Nephron progenitor cell (in vitro differentiated cells): ENCODE data around the gene ENO3.

ENCODE experiments used
- DNase-seq: peaks from one replicate; pipeline ENCODE4 v3.0.0; 2021
- H3K27ac Mint-ChIP-seq: 2 replicates; pipeline ENCODE4 v1.8.0; 2021; ENCODE audit warnings: mild to moderate bottlenecking, moderate library complexity, mixed read lengths
- H3K27me3 Mint-ChIP-seq: 2 replicates; pipeline ENCODE4 v1.8.0; 2021; ENCODE audit warnings: mild to moderate bottlenecking, low read depth, mixed read lengths; ENCODE audit not compliant: poor library complexity
- H3K36me3 Mint-ChIP-seq: 2 replicates; pipeline ENCODE4 v1.8.0; 2021; ENCODE audit warnings: low read depth, mixed read lengths
- H3K4me1 Mint-ChIP-seq: 2 replicates; pipeline ENCODE4 v1.8.0; 2021; ENCODE audit warnings: mixed read lengths
- H3K4me3 Mint-ChIP-seq: 2 replicates; pipeline ENCODE4 v1.8.0; 2021; ENCODE audit warnings: mild to moderate bottlenecking, moderate library complexity, mixed read lengths
- H3K9me3 Mint-ChIP-seq: 2 replicates; pipeline ENCODE4 v1.8.0; 2021; ENCODE audit warnings: mild to moderate bottlenecking, moderate library complexity, mixed read lengths
- TF ChIP-seq, protein P1 (sequence below): fragments of 200-600 bp; sonication (generic); IDR thresholded peaks from 2 replicates; pipeline ENCODE4 v1.5.0; 2021; ENCODE audit warnings: antibody characterized with exemption

Gene ENO3

DNA sequence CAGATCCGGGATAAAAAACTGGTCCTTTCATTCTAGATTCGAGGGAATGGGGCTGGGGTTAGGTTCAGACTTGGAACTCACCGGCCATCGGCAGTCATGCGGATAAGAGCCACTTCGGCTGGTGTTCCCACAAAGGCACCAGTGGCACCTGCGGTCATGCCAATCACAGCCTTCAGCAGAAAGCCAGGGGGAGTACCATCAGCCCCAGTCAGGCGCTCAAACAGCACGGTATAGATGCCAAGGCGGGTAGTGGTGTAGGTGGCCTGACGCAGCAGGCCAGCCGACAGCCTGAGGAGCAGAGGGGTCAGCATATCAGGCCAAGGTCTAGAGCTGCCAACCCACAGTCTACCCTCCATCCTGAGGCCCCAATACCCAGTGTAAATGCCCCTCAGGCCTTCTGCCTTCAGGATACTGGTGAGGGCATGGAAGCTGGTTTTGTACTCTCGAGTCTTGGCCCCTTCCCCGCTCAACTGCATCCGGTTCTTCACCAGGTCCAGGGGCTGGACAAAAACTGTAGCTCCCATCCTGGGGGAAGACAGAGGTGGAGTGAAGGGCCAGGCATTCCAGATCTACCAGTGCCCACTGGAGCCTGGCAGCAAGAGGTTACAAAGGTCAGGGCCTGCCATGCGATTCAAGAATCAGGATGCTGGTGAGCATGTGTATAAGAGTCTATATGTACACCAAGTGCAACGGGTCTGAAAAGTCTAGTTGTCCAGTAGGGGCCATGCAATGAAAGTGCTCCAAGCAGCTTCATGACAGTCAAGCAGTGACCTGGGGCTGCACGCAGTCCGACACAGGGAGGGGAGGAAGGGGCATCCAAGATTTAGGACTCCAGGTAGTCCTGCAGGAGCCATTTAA is 12.0 kb upstream of the ENO3 start:
- TF ChIP-seq, protein P1, sequence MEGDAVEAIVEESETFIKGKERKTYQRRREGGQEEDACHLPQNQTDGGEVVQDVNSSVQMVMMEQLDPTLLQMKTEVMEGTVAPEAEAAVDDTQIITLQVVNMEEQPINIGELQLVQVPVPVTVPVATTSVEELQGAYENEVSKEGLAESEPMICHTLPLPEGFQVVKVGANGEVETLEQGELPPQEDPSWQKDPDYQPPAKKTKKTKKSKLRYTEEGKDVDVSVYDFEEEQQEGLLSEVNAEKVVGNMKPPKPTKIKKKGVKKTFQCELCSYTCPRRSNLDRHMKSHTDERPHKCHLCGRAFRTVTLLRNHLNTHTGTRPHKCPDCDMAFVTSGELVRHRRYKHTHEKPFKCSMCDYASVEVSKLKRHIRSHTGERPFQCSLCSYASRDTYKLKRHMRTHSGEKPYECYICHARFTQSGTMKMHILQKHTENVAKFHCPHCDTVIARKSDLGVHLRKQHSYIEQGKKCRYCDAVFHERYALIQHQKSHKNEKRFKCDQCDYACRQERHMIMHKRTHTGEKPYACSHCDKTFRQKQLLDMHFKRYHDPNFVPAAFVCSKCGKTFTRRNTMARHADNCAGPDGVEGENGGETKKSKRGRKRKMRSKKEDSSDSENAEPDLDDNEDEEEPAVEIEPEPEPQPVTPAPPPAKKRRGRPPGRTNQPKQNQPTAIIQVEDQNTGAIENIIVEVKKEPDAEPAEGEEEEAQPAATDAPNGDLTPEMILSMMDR = no peak
- Mint-ChIP-seq H3K4me3 (peak overlapping the region; percentile 92), H3K4me1 (peaks cover 40% of the 10 kb centered on the region), H3K9me3 (no peaks in the 10 kb centered on the region), H3K36me3 (peaks cover 31% of the 10 kb centered on the region), H3K27ac (peak overlapping the region; percentile 94), H3K27me3 (peaks cover 5% of the 10 kb centered on the region)
- DNase-seq = no peak

DNA sequence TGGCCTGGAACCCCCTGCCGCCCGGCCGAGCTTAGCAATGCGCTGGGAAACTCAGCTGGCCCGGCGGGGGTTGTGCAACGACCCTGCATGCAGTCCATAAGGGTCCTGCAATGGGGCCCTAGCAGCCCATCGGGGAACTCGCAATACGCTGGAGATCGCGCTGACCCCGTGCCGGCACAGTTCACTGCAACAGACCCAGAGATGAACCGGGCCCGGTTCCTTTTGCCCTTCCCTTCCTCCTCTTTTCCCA is 11.4 kb upstream of the ENO3 start:
- peaks cover 5% of the 10 kb centered on the region for H3K27me3 Mint-ChIP-seq
- DNase-seq = peak; percentile 54
- TF ChIP-seq, protein P1 = no peak

GRCh38 chr17:4939796-4940554 is 10.9 kb upstream of the ENO3 start, which contains the start of the genes RNF167 and SLC25A11:
Gene RNF167 (plus strand): TSS chr17:4940268. CDS start chr17:4940910, 642 bp downstream.
Gene SLC25A11 (minus strand): TSS chr17:4940046. CDS start chr17:4939910, 136 bp downstream.
- peaks cover 5% of the 10 kb centered on the region for H3K27me3 Mint-ChIP-seq
- H3K4me3 Mint-ChIP-seq = peak within 1 kb of the TSS; percentile 92
- H3K4me1 Mint-ChIP-seq = peaks cover 31% of the 10 kb centered on the region
- TF ChIP-seq, protein P1 = no peak
- no peaks in the 10 kb centered on the region for H3K9me3 Mint-ChIP-seq
- H3K27ac Mint-ChIP-seq = peak within 1 kb of the TSS; percentile 99
- peak; percentile 91 for DNase-seq
- H3K36me3 Mint-ChIP-seq = peaks cover 31% of the 10 kb centered on the region

More for the DNA sequence above, 11.4 kb upstream of the ENO3 start:
- Mint-ChIP-seq H3K9me3 (no peaks in the 10 kb centered on the region), H3K27ac (peak overlapping the region; percentile 94), H3K36me3 (peaks cover 31% of the 10 kb centered on the region), H3K4me3 (peak overlapping the region; percentile 92), H3K4me1 (peaks cover 34% of the 10 kb centered on the region)

DNA sequence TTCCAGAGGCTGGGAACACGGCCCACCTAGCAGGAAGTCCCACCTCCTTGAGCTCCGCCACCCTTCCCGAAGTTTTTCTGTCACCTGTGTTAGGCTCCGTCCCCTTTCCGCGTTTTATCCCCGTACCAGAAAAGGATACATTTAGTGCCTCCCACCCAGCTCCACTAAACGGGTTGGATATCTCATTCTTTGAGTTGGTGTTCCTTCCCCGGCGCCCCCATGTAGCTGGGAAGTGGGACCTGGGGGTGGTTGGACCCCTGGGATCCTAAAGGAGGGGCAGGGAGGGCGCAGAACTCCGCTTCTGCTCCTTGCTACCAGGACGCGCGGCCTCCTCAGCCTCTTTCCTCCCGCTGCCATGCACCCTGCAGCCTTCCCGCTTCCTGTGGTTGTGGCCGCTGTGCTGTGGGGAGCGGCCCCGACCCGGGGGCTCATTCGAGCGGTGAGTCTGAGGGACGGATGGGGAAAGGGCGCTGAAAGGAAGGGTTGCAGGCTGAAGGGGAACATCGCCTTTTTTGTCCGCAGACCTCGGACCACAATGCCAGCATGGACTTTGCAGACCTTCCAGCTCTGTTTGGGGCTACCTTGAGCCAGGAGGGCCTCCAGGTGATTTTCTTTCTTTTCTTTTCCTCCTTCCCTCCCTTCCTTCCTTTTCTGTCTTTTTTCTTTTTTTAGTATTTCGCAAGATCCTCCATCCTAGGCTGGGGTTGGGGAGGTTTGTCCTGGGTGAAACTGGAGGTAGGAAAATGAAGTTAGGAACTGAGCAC is 10.2 kb upstream of the ENO3 start:
- TF ChIP-seq, protein P1 = no peak
- Mint-ChIP-seq H3K27ac (peak overlapping the region; percentile 99), H3K9me3 (no peaks in the 10 kb centered on the region), H3K4me1 (peaks cover 38% of the 10 kb centered on the region), H3K27me3 (peaks cover 5% of the 10 kb centered on the region), H3K36me3 (peaks cover 36% of the 10 kb centered on the region), H3K4me3 (peak overlapping the region; percentile 92)
- DNase-seq = peak; percentile 39

DNA sequence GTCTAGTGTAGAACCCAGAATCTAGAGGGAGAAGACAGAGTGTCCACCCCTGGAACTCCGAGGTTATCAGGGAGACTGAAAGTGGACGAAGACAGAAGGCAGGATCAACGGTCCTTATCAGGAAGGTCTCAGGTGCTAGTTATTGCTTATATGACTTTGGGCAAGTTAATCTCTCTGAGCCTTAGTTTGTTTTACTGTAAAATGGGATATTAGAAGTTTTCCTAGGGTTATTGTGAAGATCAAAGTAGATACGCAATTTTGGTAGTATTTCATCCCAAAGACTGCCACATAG is 9.7 kb upstream of the ENO3 start:
- H3K27ac Mint-ChIP-seq = peak overlapping the region; percentile 99
- DNase-seq = no peak
- TF ChIP-seq, protein P1 = no peak
- H3K4me3 Mint-ChIP-seq = peak overlapping the region; percentile 92
- H3K27me3 Mint-ChIP-seq = peaks cover 5% of the 10 kb centered on the region
- H3K9me3 Mint-ChIP-seq = no peaks in the 10 kb centered on the region
- H3K36me3 Mint-ChIP-seq = peaks cover 34% of the 10 kb centered on the region
- peaks cover 44% of the 10 kb centered on the region for H3K4me1 Mint-ChIP-seq
